Islet precursor cell (in vitro differentiated cells): Measurements from ENCODE around the gene CX3CR1.
"Not testable (repeated sequence)": the region's sequence is repeated elsewhere in the genome, so short reads cannot be mapped to it uniquely, and the experiment has no call there.

ENCODE experiments used
- DNase-seq: peaks from one replicate; pipeline ENCODE4 v3.0.0-alpha.2; 2018

The CX3CR1 gene

DNA sequence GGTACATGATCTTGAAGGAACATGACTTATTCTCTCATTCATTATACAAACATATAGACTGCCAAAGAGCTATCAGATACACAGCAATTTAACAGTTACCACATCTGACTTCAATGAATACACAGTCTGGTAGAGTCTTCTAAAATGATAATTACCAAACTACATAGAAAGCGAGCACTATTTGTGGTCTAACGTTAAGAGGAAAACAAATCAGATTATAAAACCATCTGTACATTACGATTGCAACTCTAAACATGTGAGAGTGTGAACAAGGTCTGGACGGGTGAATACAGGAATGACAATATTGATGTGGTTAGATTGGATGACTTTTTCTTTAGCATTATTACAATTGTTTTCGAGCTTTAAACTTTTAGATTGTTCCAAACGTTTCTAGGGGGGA, 16.3 kb downstream of the CX3CR1 start:
- DNase-seq, result no peak

DNA sequence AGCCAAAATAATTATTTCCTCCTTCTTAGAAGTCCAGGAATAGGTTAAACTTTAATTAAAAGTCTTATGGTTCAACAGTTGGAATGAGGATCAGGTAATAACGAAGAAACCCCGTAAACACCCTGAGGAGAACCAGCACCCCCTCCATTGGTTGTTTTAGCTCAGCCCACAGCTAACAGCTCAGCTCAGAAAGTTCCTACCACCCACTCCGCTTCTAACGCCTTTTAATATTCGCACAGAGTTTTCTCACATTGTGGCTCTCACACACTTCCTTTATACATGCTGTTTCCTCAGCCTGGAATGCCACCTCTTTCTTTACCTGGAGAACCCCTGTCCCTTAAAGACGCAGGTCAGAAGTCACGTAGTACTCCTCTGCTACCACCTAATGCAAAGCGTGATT, 17.0 kb downstream of the CX3CR1 start:
- DNase-seq, result no peak

DNA sequence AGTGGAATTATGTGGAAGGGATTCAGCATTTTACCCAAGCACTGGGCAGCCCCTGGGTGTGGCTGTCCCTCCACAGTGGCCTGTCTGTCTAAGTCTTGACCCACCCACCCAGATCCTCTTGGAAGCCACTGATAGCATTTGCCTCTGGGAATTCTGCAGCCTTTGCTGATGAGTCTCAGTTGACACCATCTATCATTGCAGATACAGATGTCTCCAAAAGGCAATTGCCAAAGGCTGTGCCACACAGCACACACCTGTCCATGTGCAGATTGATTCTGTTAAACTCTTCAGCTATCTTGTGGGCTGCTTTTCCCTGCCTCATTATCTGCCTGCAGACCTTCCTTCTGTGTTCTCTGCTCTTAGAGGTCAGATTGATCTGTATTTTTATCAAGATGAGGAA, 18.1 kb downstream of the CX3CR1 start:
- DNase-seq, result no peak

DNA sequence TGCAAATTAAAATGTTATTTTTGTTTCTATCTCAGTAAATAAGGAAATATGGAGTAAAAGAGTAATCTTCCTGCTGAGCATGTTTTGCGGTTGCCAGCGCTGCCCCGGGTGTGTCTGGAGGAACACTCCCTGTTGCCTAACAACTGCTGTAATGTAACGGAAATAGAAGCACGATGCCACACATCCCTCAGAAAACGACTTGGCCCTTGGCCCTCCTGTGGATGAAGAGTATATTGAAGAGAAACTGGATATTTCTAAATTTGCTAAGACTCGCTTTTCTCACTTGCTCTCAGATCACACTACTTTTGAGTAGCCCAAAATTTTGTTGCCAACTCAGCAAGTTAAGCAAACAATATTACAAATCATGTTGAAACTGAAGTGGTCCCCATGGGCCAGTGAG, 18.9 kb downstream of the CX3CR1 start:
- no peak for DNase-seq

DNA sequence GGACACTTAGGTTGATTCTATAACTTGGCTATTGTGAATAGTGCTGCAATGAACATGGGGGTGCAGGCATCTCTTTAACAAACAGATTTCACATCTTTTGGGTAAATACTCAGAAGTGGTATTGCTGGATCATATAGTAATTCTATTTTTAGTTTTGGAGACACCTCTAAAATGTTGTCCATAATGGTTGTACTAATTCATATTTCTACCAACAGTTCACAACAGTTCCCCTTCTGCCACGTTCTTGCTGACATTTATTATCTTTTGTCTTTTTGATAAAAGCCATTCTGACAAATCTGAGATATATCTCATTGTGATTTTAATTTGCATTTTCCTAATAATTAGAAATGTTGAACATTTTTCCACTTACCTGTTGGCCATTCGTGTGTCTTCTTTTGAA, 19.5 kb downstream of the CX3CR1 start:
- no peak for DNase-seq

DNA sequence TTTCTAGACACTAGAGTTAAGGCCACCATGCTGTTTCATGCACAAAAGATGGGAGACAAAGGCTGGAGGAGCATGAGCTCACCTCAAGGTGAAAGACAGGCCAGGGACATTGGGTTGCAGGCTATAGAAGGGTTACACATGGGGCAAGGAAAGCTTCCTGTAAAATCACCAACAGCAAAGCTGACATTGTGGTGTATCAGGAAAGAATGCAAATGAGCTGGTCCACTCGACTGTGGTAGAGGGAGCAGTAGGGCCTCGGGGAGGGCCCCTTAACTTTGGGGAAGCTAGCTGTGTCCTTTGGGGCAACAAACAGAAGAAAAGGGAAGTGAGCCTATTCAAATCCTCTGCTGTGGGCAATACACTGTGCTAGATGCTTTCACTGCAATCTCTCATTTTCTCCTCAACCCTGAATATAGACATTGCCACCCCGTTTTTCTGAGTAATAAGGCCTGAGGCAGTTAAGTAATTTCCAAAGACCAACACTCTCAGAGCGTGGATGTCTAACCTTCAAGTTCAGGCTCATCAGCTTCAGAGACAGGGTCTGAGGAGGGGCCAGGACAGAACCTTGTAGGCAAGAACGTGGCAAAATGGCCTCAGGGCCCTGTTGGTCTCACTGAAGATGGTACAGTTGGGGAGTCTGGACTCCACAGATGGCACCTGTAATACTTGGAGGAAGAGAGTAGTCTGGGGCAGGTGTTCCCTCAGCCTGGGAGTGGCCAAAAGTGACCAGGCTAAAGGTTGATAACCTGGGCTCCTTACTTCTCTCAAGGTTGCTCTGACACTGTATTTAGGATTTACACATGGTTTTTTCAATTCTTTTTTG, 24.1 kb downstream of the CX3CR1 start:
- DNase-seq, result no peak

DNA sequence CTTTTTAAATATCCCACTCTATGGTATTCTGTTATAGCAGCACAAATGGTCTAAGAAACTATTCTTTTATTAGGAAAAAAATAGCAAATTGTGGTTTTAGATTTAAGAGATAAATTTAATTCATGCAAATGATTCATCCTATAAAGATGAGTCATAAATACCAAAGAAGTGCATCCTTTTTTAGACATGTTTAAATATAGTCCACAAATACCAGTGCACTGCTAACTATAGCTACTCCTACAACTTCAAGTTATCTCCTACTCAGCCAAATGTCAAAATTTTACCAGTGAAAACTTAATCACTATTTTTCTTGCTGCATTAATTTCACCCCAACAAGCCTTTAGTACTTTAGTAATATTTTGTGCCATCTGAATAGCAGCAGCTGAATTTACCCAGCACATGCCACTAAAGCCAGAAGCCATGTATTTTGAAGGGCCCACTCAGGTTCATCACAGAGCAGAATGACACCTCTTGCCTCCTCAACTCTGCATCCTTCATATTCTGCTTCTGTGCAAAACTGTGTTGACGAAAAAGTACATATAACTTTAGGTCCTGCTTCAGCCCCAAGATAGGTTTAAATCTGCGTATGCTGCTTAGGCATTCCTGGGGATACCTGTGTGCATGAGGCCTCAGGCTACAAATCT, 24.9 kb downstream of the CX3CR1 start:
- DNase-seq, result no peak

DNA sequence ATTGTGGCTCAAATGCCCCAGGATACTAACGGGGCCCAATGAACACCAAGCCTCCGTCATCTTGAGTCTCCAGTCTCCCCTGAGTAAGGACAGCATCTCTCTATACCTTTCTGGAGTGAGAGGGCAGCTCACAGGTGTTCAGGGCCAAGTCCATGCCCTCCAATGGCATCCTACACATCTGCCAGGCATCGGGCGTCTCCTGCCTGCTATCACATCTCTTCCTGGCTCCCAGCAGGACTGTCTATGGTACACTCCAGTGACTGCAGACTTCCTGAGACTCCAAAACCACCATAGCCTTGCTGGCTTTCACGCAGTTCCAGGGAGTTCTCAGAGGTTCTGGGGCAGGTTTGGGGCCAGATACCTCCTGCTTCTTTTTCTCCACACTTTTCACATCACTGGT, 28.3 kb downstream of the CX3CR1 start:
- no peak for DNase-seq

DNA sequence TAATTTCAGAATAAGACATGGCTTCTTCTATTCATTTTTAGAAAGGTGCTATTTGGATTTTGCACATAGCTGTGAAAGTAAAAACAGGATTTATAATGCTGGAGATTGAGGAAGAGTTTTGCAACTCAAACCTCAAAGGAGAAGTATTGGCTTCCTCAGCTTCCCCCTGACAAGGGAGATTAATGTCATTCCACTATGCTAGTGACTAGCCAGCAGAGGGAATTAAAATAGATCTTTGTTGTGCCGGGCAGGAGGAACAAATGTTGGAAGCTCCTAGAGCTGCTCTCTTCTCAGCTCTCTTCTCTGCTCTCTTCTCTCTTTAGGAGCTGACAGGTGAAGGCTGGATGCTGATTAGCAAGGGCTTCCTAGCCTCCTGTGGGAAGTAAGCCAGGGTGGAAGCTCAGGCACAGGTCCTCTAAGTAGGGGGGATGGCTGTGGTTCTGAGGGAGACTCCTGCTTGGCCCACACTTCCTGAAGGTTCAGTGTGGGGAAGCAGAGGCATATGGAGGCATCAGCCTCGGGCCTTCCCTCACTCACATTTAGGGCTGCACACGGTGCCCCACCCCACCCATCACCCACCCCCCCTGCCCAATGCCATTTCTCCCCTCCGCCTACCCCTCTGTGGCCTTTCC, 29.6 kb downstream of the CX3CR1 start:
- DNase-seq, result no peak

DNA sequence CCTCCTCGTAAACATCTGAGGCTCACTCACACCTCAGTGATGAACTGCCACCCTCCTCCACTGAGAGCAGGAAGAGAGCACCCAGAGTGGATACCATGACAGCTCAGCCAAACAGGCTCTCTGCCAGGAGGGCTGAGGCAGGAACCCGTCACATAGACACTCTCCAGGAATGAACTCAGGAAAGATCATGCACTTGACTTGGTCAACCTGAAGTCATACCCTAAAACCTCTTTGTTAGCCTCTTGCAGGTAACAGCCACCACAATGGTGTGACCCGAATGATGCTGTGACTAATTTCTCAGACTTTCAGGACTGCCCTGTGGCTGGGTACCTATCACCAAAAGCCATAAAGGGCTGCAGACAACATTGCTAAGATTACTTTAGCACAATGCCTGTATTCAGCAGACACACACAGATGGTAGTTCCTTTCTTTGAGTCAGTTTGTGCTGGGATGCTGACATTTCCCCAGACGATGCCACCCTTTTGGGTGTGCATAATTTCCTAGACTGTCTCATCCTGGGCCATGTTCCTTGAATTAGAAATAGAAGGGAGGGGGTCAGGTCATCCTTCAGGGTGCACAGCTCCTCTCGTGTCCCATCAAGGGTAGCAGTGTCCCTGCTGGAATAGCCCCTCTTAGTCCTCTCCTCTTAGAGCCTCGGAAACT, 30.3 kb downstream of the CX3CR1 start:
- DNase-seq, result peak; percentile 63

DNA sequence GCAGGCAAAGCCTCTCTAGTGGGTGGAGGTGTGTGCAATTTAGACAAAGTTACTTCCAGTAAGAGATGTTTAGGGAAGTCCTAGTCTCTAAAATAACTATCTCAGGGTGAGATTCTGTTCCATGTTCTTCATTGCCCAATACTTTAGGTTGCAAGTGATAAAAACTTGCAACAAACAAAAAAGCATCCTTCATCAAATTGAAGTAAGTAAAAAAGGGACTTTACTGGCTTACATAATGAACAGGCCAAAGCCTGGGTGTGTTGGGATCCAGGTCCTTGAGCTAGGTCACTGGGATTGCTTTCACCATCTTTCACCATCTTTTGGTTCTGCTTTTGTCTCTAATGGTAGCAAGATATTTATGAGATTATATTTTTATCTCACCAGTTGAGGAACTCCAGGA, 38.3 kb downstream of the CX3CR1 start:
- no peak for DNase-seq

DNA sequence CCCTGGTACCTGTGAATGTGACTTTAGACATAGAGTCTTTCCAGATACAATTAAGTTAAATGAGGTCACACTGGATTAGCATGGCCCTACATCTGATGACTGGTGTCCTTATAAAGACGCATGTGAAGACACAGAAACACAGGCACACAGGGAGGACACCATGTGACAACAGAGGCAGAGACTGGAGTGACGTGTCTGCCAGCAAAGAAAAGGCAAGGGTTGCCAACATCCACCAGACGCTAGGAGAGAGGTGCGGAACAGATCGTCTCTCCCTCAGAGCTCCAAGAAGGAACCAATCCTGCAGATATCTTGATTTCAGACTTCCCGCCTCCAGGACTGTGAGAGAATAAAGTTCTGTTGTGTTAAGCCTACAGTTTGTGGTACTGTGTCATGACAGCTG, 42.8 kb downstream of the CX3CR1 start:
- no peak for DNase-seq

DNA sequence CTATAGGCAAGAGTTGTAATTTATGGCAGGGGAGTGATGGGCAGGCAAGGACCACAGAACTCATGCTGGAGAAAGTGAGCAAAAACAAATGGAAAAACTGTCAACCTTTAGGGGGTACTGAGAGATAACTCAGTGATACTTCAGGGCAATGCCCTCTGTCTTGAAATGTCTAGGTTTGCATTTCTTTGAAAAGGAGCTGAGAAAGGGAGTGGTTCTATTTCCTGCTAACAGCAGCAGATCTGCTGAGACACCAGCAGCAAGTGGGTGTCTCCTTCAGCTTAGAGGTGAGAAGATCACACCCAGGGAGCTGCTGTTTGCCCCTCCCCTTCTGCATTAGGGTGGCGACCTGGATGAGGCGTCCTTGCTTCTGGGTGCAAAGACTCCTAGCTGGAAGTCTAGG, 45.2 kb downstream of the CX3CR1 start:
- no peak for DNase-seq

DNA sequence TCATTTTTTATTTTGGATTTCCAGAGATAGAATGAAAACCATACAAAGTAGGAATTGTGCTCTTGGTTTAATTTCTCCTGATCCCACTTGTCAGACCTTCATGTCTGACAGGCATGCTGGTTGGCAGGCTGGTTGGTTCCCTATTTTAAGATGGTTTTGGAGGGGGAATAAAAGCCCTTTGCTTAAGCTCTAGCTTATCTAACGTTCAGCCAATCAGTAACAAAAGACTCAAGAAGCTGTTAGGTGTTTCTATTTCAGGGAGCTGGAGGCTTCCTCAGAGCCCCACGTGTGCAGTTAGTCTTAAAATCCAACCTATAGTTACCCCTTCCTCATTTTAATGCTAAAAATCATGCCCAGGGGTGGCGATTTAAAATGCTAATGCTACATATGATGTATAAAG, 47.0 kb downstream of the CX3CR1 start:
- no peak for DNase-seq

DNA sequence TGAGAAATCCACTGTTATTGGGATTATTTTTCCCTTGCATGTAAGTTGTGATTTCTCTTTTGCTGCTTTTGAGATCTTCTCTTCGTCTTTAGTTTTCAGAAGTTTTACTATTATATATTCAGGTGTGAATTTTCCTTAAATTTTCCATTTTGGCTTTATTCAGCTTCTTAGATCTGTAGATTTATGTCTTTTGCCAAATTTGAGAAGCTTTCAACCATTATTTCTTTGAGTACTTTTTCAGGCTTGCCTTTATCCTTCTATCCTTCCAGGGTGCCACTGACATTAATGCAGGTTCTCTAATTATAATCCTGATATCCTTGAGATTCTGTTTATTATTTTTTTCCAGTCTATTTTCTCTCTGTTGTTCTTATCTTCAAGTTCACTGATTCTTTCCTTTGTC, 49.4 kb downstream of the CX3CR1 start:
- no peak for DNase-seq

DNA sequence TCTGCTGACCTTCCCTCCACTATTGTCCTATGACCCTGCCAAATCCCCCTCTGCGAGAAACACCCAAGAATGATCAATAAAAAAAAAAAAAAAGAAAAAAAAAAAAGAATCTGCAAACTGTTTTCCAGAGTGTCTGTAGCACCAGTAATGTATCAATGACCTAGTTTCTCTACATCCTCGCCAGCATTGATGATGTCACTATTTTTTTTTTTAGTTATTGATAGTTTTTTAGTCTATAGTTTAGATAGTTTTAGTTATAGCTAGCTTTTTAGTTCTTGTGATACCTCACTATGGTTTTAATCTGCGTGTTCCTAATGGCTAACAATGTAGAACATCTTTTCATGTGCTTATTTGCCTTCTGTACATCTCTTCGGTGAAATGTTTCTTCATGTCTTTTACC, 51.3 kb downstream of the CX3CR1 start:
- DNase-seq, result no peak

DNA sequence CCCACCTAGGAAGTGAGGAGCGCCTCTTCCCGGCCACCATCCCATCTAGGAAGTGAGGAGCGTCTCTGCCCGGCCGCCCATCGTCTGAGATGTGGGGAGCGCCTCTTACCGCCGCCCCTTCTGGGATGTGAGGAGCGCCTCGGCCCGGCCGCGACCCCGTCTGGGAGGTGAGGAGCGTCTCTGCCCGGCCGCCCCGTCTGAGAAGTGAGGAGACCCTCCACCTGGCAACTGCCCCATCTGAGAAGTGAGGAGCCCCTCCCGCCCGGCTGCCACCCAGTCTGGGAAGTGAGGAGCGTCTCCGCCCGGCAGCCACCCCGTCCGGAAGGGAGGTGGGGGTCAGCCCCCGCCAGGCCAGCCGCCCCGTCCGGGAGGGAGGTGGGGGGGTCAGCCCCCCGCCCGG, 52.2 kb downstream of the CX3CR1 start:
- DNase-seq, result not testable (repeated sequence)

DNA sequence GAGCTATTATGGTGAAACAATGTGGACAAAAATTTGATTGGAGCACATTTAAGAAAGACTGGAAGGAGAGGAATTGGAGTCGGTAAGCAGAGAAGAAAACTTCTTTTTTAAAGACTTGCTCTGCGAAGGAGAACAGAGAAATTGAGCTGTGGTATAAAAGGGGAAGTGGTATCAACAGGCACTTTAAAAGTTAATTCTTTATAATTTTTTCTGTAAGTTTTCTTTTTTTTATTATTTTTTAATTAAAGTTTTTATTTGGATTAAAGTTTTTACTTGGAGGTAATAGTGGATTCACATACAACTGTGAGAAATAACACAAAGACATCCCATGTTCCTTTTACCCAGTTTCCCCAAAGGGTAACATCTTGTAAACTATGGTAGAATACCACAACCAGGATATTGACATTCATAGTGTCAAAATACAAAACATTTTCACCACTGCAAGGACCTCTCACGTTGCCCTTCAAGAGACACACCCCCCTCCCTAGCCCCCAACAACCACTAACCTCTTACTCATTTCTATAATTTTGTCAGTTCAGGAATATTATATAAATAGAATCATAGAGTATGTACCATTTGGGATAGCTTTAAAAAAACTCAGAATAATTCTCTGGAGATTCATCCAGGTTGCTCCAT, 53.6 kb downstream of the CX3CR1 start:
- no peak for DNase-seq

DNA sequence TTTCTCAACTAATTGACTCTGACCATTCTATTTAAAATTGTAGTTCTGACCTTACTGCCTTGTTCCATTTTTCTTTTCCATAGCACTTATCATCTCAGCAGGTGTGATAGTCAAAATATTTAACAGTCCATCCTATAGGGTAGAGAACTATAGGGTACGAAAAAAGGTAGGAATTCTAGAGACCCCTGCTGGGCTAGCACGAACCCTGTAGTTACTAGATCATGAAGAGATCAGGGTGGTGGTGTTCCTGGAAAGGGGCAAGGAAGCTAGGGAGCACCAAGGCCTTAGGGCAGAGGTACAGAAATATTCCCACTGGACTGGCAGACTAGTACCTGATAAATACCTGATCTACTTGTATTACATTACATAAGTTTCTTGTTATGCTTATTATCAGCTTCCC, 55.5 kb downstream of the CX3CR1 start:
- no peak for DNase-seq

DNA sequence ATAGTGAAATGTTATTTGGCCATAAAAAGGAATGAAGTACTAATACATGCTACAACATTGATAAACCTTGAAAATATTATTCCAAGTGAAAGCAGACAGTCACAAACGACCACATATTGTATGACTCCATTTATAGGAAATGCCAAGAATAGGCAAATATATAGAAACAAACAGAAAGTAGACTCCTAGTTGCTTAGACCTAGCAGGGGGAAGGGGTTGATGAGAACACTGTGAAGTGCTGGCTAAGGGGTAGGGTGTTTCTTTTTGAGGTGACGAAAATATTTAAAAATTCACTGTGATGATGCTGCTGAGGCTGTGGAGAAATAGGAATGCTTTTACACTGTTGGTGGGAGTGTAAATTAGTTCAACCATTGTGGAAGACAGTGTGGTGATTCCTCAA, 56.9 kb downstream of the CX3CR1 start:
- DNase-seq, result no peak

DNA sequence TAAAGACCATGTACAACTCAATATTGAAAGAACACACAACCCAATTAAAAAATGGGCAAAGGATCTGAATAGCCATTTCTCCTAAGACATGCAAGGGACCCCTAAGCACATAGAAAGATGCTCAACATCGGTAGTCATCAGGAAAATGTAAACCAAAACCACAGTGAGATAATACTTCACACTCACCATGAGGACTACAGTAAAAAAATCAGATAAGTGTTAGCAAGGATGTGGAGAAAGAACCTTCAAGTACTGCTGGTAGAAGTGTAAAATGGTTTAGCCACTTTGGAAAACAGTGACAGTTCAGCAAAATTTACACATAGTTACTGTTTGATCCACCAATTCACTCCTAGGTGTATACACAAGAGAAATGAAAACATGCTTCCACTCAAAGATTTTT, 57.4 kb downstream of the CX3CR1 start:
- DNase-seq, result no peak

DNA sequence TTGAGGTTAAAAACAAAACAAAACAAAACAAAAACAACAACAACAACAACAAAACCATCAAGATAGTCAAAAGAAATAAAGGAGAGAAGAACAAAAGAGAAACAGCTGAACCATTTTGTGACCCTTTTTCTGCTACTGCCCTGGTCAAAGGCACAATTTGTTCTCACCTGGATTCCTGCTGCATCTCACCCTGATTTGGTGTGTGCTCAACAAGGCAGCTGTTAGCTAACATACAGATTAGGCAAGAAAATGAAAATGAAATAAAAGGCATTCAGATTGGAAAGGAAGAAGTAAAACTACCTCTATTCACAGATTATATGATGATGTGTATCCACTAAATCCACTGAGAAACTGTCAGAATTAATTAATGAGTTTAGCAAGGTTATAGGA, 58.7 kb downstream of the CX3CR1 start:
- DNase-seq, result no peak

DNA sequence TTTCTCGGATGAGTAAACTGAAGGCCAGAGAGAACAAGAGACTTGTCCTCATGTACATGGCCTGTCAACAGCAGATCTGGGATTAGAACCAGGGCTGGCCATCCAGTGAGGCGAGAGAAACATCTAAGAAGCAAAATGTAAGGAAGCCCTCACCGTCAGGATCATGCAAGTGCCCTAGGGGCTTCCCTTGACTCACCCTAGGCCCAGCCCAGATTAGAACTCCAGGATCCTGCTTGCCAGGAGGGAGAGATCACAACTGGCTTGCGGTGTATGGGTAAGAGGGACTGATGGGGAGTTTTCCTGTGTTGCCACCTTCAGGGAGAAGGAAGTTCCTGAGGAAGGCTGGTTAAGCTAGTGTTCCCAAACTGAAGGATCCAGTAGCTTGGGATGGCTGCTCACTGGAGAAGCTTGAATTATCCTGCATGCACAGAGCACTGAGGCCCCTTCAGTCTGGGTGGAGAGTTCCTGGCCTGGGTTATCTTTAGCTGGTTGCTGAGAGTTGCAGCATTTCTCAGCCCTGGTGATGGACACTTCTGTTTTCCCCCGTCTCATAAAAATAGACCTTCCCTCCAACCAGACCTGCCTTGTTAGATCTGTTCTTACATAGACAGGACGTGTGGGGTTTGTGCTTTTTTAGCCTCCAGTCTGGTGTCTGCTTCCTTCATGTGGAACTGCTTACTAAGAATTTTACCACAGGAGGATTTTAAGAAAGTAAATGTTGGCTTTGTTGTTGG, 59.3 kb downstream of the CX3CR1 start:
- DNase-seq, result peak; percentile 60
